Measurements from ENCODE around the gene CTNNA3. TPM values are rescaled to one million over a fixed set of nuclear protein-coding genes. Genes with fewer than 3 reads are reported as not detected.

Gene CTNNA3
- total RNA-seq, 1 experiment from 2014 or later = 0.02 TPM

DNA sequence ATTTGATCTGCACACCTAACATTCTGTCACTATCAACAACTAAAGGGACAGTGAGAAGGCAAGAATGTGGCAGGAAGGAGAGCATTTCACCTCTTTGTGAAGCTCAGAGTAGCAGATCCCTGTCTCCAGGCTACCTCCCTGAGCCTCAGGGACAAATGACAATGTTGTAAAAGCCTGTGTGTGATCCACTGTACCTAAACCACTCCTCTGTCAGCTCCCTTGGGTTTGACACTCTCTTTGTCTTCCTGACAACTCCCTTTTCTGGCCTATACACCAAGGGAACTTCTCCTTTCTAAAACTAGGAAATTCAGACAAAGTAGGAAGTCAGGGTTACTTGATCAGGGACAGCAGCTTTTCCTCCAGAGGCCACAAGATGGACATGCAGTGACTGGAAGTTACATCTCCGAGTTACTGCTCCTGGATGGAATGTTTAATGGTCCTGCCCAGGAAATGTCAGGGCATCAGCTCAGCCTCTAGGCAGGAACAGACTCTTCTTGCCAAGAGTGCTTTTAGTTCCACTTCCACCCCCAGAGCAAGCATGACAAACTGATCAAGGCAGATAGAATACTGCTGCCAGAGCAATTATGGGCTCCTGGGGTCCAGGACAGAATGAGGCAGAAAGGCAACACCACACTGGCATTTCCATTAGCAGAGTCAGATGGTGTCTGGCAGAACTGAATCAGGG is 1784.7 kb downstream of the CTNNA3 start:
- no peaks in the 10 kb centered on the region for H3K27me3 Mint-ChIP-seq (ENCODE audit: insufficient read depth, unreplicated experiment)
- H3K4me1 Mint-ChIP-seq (ENCODE audit: insufficient read depth, unreplicated experiment) = peaks cover 4% of the 10 kb centered on the region
- CTCF ChIA-PET = interaction anchor here (0.6 kb wide), 1 partner anchor 334 kb away, joined by 3 read pairs; no protein-coding TSS in a partner anchor
- POLR2A ChIA-PET = no interaction called here
- no TSS peak for BruUV-seq (replicated peaks)
- no peak overlapping the region for H3K27ac Mint-ChIP-seq (ENCODE audit: low read depth, unreplicated experiment)
- TF ChIP-seq, protein P1, sequence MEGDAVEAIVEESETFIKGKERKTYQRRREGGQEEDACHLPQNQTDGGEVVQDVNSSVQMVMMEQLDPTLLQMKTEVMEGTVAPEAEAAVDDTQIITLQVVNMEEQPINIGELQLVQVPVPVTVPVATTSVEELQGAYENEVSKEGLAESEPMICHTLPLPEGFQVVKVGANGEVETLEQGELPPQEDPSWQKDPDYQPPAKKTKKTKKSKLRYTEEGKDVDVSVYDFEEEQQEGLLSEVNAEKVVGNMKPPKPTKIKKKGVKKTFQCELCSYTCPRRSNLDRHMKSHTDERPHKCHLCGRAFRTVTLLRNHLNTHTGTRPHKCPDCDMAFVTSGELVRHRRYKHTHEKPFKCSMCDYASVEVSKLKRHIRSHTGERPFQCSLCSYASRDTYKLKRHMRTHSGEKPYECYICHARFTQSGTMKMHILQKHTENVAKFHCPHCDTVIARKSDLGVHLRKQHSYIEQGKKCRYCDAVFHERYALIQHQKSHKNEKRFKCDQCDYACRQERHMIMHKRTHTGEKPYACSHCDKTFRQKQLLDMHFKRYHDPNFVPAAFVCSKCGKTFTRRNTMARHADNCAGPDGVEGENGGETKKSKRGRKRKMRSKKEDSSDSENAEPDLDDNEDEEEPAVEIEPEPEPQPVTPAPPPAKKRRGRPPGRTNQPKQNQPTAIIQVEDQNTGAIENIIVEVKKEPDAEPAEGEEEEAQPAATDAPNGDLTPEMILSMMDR (IDR thresholded peaks at IDR 0.05; ENCODE audit: unreplicated experiment) = no peak
- intact Hi-C loops (cut with micrococcal nuclease) = no loop called here
- no peaks in the 10 kb centered on the region for H3K9me3 Mint-ChIP-seq (ENCODE audit: unreplicated experiment)
- H3K4me3 Mint-ChIP-seq (ENCODE audit: unreplicated experiment) = no peak overlapping the region
- no peak for DNase-seq (ENCODE audit: unreplicated experiment)
- H3K36me3 Mint-ChIP-seq (ENCODE audit: insufficient read depth, unreplicated experiment) = no peaks in the 10 kb centered on the region

DNA sequence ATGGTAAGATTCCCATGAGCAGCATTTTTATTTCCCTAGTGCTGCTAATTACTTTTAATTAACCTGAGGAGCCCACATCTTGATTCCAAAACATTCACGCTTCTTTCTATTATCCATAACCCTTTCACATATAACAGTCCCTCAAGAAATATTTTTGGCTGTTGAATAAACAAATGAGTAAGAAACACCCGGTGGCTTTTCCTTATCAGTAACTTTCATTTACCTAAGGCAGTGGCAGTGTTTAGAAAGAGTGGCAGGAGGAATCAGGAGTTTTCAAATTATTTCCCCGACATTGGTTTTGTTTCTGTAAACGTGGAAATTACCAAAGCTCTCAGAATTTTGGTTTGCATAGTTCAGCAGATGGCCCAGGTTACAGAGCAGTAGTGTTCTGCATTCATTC is 1785.8 kb downstream of the CTNNA3 start:
- CTCF ChIA-PET = no interaction called here
- BruUV-seq (replicated peaks) = no TSS peak
- Mint-ChIP-seq H3K4me3 (ENCODE audit: unreplicated experiment) (no peak overlapping the region), H3K27ac (ENCODE audit: low read depth, unreplicated experiment) (no peak overlapping the region), H3K9me3 (ENCODE audit: unreplicated experiment) (no peaks in the 10 kb centered on the region), H3K27me3 (ENCODE audit: insufficient read depth, unreplicated experiment) (no peaks in the 10 kb centered on the region), H3K4me1 (ENCODE audit: insufficient read depth, unreplicated experiment) (peaks cover 4% of the 10 kb centered on the region), H3K36me3 (ENCODE audit: insufficient read depth, unreplicated experiment) (no peaks in the 10 kb centered on the region)
- intact Hi-C loops (cut with micrococcal nuclease) = no loop called here
- DNase-seq (ENCODE audit: unreplicated experiment) = no peak
- TF ChIP-seq, protein P1 (IDR thresholded peaks at IDR 0.05; ENCODE audit: unreplicated experiment) = no peak
- POLR2A ChIA-PET = no interaction called here

DNA sequence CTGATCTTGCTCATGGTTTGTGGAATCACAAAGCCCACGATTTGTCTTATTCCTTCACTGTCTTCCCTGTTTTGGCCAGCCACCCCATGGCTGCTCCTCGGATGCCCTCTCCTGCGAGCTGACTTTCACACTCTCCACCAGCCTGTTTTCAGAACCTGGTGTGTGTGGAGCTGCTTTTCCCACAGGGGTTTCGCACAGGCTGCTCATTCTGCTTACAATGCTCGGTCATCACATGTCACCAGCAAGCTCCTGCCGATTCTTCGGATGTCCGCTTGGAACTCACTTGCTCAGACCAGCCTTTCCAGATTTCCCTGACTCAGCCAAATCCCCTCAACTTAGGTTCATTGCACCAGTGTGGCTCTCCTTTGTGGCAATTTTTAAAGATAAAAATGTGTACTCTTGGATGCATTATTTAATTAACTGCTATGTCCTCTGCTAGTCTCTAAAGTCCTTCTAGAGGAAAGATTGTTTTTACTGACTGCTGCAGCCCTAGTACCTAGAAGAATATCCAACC is 1788.7 kb downstream of the CTNNA3 start:
- Mint-ChIP-seq H3K4me3 (ENCODE audit: unreplicated experiment) (no peak overlapping the region), H3K9me3 (ENCODE audit: unreplicated experiment) (no peaks in the 10 kb centered on the region), H3K27ac (ENCODE audit: low read depth, unreplicated experiment) (no peak overlapping the region), H3K36me3 (ENCODE audit: insufficient read depth, unreplicated experiment) (no peaks in the 10 kb centered on the region), H3K4me1 (ENCODE audit: insufficient read depth, unreplicated experiment) (peaks cover 4% of the 10 kb centered on the region), H3K27me3 (ENCODE audit: insufficient read depth, unreplicated experiment) (no peaks in the 10 kb centered on the region)
- TF ChIP-seq, protein P1 (IDR thresholded peaks at IDR 0.05; ENCODE audit: unreplicated experiment) = no peak
- CTCF ChIA-PET = interaction anchor here (0.6 kb wide), 1 partner anchor 272 kb away, joined by 5 read pairs; no protein-coding TSS in a partner anchor
- no TSS peak for BruUV-seq (replicated peaks)
- intact Hi-C loops (cut with micrococcal nuclease) = loop anchor here (10.0 kb wide), 1 partner anchor 1862 kb away; no protein-coding TSS in a partner anchor
- POLR2A ChIA-PET = no interaction called here
- no peak for DNase-seq (ENCODE audit: unreplicated experiment)

DNA sequence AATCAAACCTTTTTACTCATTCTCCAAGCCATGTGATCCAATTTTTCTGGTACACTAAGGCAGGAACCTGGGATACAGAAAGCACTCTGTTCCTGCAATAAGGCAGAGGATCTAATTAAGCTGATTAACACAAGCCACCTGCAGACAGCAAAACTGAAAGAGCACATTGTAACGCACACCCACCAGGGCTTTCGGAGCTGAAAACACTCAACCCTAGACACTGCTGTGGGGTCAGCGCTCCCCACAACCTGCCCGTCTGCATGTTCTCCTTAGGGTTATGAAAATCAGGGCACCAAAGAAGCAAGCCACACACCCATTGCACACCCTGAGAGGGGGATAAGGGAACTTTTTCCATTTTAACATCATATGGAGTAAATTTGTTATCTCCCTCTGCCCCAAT is 1792.4 kb downstream of the CTNNA3 start:
- ChIA-PET CTCF (interaction anchor here (0.7 kb wide), 1 partner anchor 314 kb away, joined by 5 read pairs; no protein-coding TSS in a partner anchor), POLR2A (no interaction called here)
- Mint-ChIP-seq H3K4me1 (ENCODE audit: insufficient read depth, unreplicated experiment) (no peaks in the 10 kb centered on the region), H3K27ac (ENCODE audit: low read depth, unreplicated experiment) (no peak overlapping the region), H3K4me3 (ENCODE audit: unreplicated experiment) (no peak overlapping the region), H3K27me3 (ENCODE audit: insufficient read depth, unreplicated experiment) (no peaks in the 10 kb centered on the region), H3K36me3 (ENCODE audit: insufficient read depth, unreplicated experiment) (no peaks in the 10 kb centered on the region), H3K9me3 (ENCODE audit: unreplicated experiment) (no peaks in the 10 kb centered on the region)
- BruUV-seq (replicated peaks) = no TSS peak
- TF ChIP-seq, protein P1 (IDR thresholded peaks at IDR 0.05; ENCODE audit: unreplicated experiment) = no peak
- intact Hi-C loops (cut with micrococcal nuclease) = loop anchor here (10.0 kb wide), 1 partner anchor 1859 kb away; no protein-coding TSS in a partner anchor
- DNase-seq (ENCODE audit: unreplicated experiment) = no peak
